ENCODE measurements around the gene PPP1R13B. TPM values are rescaled to one million over a fixed set of nuclear protein-coding genes. Genes with fewer than 3 reads are reported as not detected.

The PPP1R13B gene
- total and polyA plus RNA-seq, 11 donors: 27.5 to 96.2 (median 75.4) TPM

- H3K27me3 ChIP-seq: no peaks in the 10 kb centered on the region
- peak overlapping the region; percentile 2 to 64 (median 42) for H3K27ac ChIP-seq
- peak in 3 of 4 donors; percentile 45 to 53 (median 50) for ATAC-seq
- no peak for TF ChIP-seq POLR2A (IDR thresholded peaks at IDR 0.05)
- TF ChIP-seq CTCF (IDR thresholded peaks at IDR 0.05): peak in 2 of 12 donors; percentile 3 to 13
- no peaks in the 10 kb centered on the region for H3K9me3 ChIP-seq
- H3K4me3 ChIP-seq: no peak overlapping the region
- WGBS, 4 donors: 28 to 37% (median 31%) methylated on average over 3 of the region's 3 CpGs
- H3K36me3 ChIP-seq: no peaks in the 10 kb centered on the region
- H3K4me1 ChIP-seq: peaks cover 0 to 68% (median 35%) of the 10 kb centered on the region in 12 donors
- intact Hi-C loops (cut with DNase I): loop anchor here in 1 of 10 donors (5.0 kb wide), 1 partner anchor 37 kb away; no protein-coding TSS in a partner anchor
- DNase-seq: no peak
Observed at GRCh38 chr14:103825101-103825500, 22.3 kb downstream of the PPP1R13B start.

- no peaks in the 10 kb centered on the region for H3K36me3 ChIP-seq
- H3K27me3 ChIP-seq: no peaks in the 10 kb centered on the region
- ATAC-seq (no peak), DNase-seq (no peak)
- intact Hi-C loops (cut with DNase I): no loop called here
- H3K9me3 ChIP-seq: no peaks in the 10 kb centered on the region
- TF ChIP-seq CTCF (IDR thresholded peaks at IDR 0.05): no peak
- TF ChIP-seq POLR2A (IDR thresholded peaks at IDR 0.05): no peak
- H3K4me1 ChIP-seq: peaks cover 6 to 81% (median 49%) of the 10 kb centered on the region in 12 donors
- H3K27ac ChIP-seq: peak overlapping the region in 10 of 12 donors; percentile 59 to 81 (median 70)
- H3K4me3 ChIP-seq: no peak overlapping the region
- WGBS, 4 donors: 27 to 43% (median 33%) methylated on average over 1 of the region's 1 CpG
Observed at GRCh38 chr14:103820908-103821307, 26.5 kb downstream of the PPP1R13B start.

- DNase-seq (no peak), ATAC-seq (no peak)
- peak overlapping the region; percentile 49 to 81 (median 68) for H3K27ac ChIP-seq
- intact Hi-C loops (cut with DNase I): no loop called here
- 25 to 29% (median 28%) methylated on average over 2 of the region's 2 CpGs for WGBS, 4 donors
- H3K36me3 ChIP-seq: no peaks in the 10 kb centered on the region
- H3K9me3 ChIP-seq: no peaks in the 10 kb centered on the region
- peaks cover 6 to 77% (median 47%) of the 10 kb centered on the region in 12 donors for H3K4me1 ChIP-seq
- no peaks in the 10 kb centered on the region for H3K27me3 ChIP-seq
- H3K4me3 ChIP-seq: peak overlapping the region in 2 of 12 donors; percentile 12 to 18
- TF ChIP-seq POLR2A (IDR thresholded peaks at IDR 0.05) (no peak), CTCF (IDR thresholded peaks at IDR 0.05) (no peak)
Observed at GRCh38 chr14:103820382-103820781, 27.0 kb downstream of the PPP1R13B start.

GRCh38 chr14:103819503-103820307, 27.7 kb downstream of the PPP1R13B start:
- intact Hi-C loops (cut with DNase I): no loop called here
- Histone ChIP-seq H3K4me1 (peaks cover 6 to 71% (median 42%) of the 10 kb centered on the region in 12 donors), H3K27ac (peak overlapping the region; percentile 49 to 81 (median 68)), H3K4me3 (peak overlapping the region in 4 of 12 donors; percentile 1 to 18 (median 10)), H3K27me3 (no peaks in the 10 kb centered on the region), H3K36me3 (no peaks in the 10 kb centered on the region), H3K9me3 (no peaks in the 10 kb centered on the region)
- DNase-seq (peak in 4 of 5 donors; percentile 64 to 69 (median 66)), ATAC-seq (peak; percentile 74 to 90 (median 84))
- WGBS, 4 donors: 1 to 5% (median 4%) methylated on average over 7 of the region's 7 CpGs
- TF ChIP-seq CTCF (IDR thresholded peaks at IDR 0.05) (no peak), POLR2A (IDR thresholded peaks at IDR 0.05) (peak in 1 of 2 donors; percentile 21)

Data from heart left ventricle (tissue), 16 donors.